ENCODE data around the gene RIMS4. TPM values are rescaled to one million over a fixed set of nuclear protein-coding genes. Genes with fewer than 3 reads are reported as not detected.

The RIMS4 gene
- total and polyA plus RNA-seq, 4 donors = not detected

GRCh38 chr20:44784688-44785087, 25.7 kb downstream of the RIMS4 start:
- H3K36me3 ChIP-seq (ENCODE audit: control insufficient read depth in 4 of 4, insufficient read depth in 3 of 4, low read depth in 1 of 4, low read length in 3 of 4) = no peaks in the 10 kb centered on the region
- H3K9me3 ChIP-seq (ENCODE audit: control insufficient read depth in 4 of 4, low read length in 3 of 4) = no peaks in the 10 kb centered on the region
- no peak for DNase-seq (ENCODE audit: low spot score)
- H3K4me1 ChIP-seq (ENCODE audit: control insufficient read depth in 4 of 4, insufficient read depth in 4 of 4, low read length in 3 of 4) = no peaks in the 10 kb centered on the region
- no peak overlapping the region for H3K4me3 ChIP-seq (ENCODE audit: low read depth in 1 of 3, low read length in 3 of 3)
- no peak overlapping the region for H3K27ac ChIP-seq (ENCODE audit: low read depth in 1 of 2, low read length in 2 of 2)
- H3K9ac ChIP-seq (ENCODE audit: low read depth in 1 of 2, low read length in 2 of 2) = no peak overlapping the region
- 69% methylated on average over 1 of the region's 1 CpG for WGBS
- peaks cover 0 to 13% (median 2%) of the 10 kb centered on the region in 4 donors for H3K27me3 ChIP-seq (ENCODE audit: control insufficient read depth in 4 of 4, insufficient read depth in 4 of 4, low read length in 3 of 4)
- TF ChIP-seq FOXA2 (IDR thresholded peaks at IDR 0.05) (no peak), SP1 (IDR thresholded peaks at IDR 0.05) (no peak), JUND (IDR thresholded peaks at IDR 0.05) (no peak), ATF3 (IDR thresholded peaks at IDR 0.05) (no peak), TAF1 (conservative IDR thresholded peaks at IDR 0.05) (no peak), HNF4A (conservative IDR thresholded peaks at IDR 0.05) (no peak), CTCF (IDR thresholded peaks at IDR 0.05; ENCODE audit: low read depth, low read length, missing input control) (no peak), GABPA (IDR thresholded peaks at IDR 0.05 in 1 of 2, conservative IDR thresholded peaks at IDR 0.05 in 1 of 2) (no peak), YY1 (IDR thresholded peaks at IDR 0.05) (no peak), HNF4G (IDR thresholded peaks at IDR 0.05) (no peak), REST (IDR thresholded peaks at IDR 0.05) (no peak), FOXA1 (IDR thresholded peaks at IDR 0.05) (no peak), NR2F2 (IDR thresholded peaks at IDR 0.05) (no peak), MAX (IDR thresholded peaks at IDR 0.05) (no peak), ZBTB33 (IDR thresholded peaks at IDR 0.05) (no peak), EGR1 (IDR thresholded peaks at IDR 0.05; ENCODE audit: low read depth in 2 of 2) (no peak), RAD21 (IDR thresholded peaks at IDR 0.05) (no peak), RXRA (IDR thresholded peaks at IDR 0.05) (no peak)

Data from liver (tissue), 9 donors.